ENCODE results near the gene CCDC149.

CCDC149 gene

DNA sequence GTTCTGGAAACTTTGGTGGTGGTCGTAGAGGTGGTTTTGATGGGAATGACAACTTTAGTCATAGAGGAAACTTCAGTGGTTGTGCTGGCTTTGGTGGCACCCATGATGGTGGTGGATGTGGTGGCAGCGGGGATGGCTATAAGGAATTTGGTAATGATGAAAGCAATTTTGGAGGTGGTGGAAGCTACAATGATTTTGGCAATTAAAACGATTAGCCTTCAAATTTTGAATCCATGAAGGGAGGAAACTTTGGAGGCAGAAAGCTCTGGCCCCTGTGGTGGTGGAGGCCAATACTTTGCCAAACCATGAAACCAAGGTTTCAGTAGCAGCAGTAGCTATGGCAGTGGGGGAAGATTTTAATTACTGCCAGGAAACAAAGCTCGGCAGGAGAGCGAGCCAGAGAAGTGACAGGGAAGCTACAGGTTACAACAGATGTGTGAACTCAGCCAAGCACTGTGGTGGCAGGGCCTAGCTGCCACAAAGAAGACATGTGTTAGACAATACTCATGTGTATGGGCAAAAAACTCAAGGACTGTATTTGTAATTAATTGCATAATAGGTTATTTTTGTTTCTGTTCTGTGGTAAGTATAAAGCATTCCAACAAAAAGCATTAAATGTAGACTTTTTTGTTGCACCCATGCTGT is 140.7 kb downstream of the CCDC149 start:
- FAIRE-seq = no peak

- FAIRE-seq = no peak
Observed at GRCh38 chr4:24771241-24771640, 141.6 kb downstream of the CCDC149 start.

GRCh38 chr4:24770667-24771066 is 142.2 kb downstream of the CCDC149 start:
- FAIRE-seq = no peak

- no peak for FAIRE-seq
Observed at GRCh38 chr4:24770032-24770584, 142.7 kb downstream of the CCDC149 start.

DNA sequence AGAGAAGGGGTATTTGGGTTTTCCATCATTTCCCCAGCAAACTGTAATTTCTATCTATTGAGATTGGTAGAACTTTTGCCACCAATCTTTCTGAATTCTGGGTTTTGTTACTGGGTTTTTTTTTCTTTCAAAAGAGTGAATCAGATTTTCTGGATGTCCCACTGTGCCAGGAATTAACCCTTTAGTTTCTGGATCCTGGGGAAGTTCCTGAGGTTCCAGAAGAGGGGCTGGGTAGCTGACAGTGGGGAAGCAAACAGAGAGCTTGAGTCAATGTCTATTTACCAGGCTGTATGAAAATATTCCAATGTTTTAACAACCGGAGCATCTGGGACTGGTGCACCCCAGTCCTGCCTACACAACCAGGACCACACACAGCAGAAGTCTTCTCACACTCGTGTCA is 143.3 kb downstream of the CCDC149 start:
- no peak for FAIRE-seq

DNA sequence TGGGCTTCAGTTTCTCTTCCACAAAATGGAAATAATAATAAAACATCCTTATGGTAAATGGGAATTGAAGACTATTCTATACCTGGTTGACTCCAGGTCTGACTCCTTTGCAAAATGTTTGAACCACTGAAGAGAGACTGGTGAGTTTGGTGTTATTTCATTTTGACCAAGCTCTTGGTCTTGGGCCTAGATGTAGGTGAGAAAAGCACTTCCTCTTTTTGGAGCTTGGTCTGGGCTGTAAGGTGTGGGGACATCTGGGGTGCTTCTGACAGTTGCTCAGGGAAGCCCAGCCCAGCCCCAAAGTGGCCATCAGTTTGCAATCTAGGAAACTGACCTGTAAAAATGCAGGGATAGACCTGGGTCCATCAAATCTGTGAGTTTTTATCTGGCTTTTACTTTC is 144.2 kb downstream of the CCDC149 start:
- FAIRE-seq = no peak

GRCh38 chr4:24768006-24768405 is 144.8 kb downstream of the CCDC149 start:
- no peak for FAIRE-seq

DNA sequence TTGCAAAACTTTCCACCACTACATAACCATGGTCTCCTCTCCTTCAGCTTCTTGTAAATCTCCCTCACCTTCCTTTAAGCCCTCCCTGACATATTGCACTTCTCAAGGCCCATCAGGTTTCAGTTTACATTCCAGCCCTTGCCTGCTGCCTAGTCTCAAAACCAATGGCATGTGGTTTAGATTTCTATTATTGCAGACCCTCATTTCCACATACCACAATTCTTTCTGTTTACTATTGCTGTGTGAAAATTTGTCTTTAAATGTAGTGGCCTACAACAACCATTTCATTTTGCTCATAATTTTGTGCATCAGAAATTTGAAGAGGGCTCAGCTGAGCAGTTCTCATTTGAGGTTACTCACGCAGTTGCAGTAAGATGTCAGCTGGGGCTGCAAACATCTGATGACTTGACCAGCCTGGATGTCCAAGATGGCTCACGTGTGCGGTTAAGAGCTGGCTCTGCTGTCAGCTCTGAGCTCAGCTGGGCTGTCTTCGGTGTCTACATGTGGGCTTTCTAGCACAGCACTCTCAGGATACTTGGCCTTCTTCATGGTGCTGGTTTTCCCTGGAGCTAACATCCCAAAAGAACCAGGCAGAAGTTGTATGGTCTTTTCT is 147.4 kb downstream of the CCDC149 start:
- no peak for FAIRE-seq

DNA sequence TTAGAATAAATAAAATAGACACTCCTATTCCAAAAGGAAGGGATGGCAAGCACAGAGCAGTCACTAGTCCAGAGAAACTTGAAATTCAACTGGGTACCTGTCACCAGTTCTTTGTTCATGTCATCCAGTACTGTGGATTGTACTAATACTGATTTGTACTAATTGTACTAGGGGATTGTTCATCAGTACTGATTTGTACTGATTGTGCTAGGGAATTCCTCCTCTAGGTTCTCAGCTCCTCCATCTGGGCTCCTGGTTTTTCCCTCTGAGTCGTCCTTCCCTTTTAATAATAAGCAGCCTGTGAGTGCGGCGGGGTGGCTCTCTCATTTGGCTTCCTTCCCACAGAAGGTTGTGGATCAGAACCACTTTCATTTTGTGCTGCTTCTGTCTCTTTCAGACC is 148.5 kb downstream of the CCDC149 start:
- FAIRE-seq = no peak

- no peak for FAIRE-seq
Observed at GRCh38 chr4:24763631-24764297, 149.1 kb downstream of the CCDC149 start.

Measured in A204.1 (cell line).